ENCODE results near the gene DLG5.

GRCh38 chr10:77892761-77893160 is 33.8 kb downstream of the DLG5 start:
- no peak for TF ChIP-seq EZH2 (IDR thresholded peaks at IDR 0.05; ENCODE audit: low read depth)
- TF ChIP-seq, protein P1, sequence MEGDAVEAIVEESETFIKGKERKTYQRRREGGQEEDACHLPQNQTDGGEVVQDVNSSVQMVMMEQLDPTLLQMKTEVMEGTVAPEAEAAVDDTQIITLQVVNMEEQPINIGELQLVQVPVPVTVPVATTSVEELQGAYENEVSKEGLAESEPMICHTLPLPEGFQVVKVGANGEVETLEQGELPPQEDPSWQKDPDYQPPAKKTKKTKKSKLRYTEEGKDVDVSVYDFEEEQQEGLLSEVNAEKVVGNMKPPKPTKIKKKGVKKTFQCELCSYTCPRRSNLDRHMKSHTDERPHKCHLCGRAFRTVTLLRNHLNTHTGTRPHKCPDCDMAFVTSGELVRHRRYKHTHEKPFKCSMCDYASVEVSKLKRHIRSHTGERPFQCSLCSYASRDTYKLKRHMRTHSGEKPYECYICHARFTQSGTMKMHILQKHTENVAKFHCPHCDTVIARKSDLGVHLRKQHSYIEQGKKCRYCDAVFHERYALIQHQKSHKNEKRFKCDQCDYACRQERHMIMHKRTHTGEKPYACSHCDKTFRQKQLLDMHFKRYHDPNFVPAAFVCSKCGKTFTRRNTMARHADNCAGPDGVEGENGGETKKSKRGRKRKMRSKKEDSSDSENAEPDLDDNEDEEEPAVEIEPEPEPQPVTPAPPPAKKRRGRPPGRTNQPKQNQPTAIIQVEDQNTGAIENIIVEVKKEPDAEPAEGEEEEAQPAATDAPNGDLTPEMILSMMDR (conservative IDR thresholded peaks at IDR 0.05): no peak

Data from PC-9 (cell line).